Measurements from ENCODE around the gene WAPL. TPM values are rescaled to one million over a fixed set of nuclear protein-coding genes. Genes with fewer than 3 reads are reported as not detected.
"Not testable (repeated sequence)": the region's sequence is repeated elsewhere in the genome, so short reads cannot be mapped to it uniquely, and the experiment has no call there.

The WAPL gene
- 23.4 and 26.8 TPM in 2 replicates for total RNA-seq (2014; rRNA removed; shearing (Covaris generic))

- peak; percentile 86 for DNase-seq (ENCODE audit: low read depth)
These were observed at the start of gene WAPL for GRCh38 chr10:86521678-86522509. Gene WAPL (minus strand): TSS chr10:86521792. CDS start chr10:86518069, 3,723 bp downstream.

- DNase-seq (ENCODE audit: low read depth) = no peak
These were observed 47.7 kb upstream of the WAPL start for GRCh38 chr10:86569335-86569734.

- not testable (repeated sequence) for DNase-seq (ENCODE audit: low read depth)
These were observed 44.9 kb upstream of the WAPL start for GRCh38 chr10:86566518-86566917.

GRCh38 chr10:86563338-86563737 is 41.7 kb upstream of the WAPL start:
- DNase-seq (ENCODE audit: low read depth) = not testable (repeated sequence)

GRCh38 chr10:86558695-86559094 is 37.1 kb upstream of the WAPL start:
- peak; percentile 15 for DNase-seq (ENCODE audit: low read depth)

GRCh38 chr10:86556933-86557649 is 35.5 kb upstream of the WAPL start:
- no peak for DNase-seq (ENCODE audit: low read depth)

GRCh38 chr10:86556532-86556931 is 34.9 kb upstream of the WAPL start:
- no peak for DNase-seq (ENCODE audit: low read depth)

GRCh38 chr10:86553639-86554038 is 32.0 kb upstream of the WAPL start:
- DNase-seq (ENCODE audit: low read depth) = no peak

- DNase-seq (ENCODE audit: low read depth) = no peak
These were observed 31.6 kb upstream of the WAPL start for GRCh38 chr10:86553213-86553612.

GRCh38 chr10:86547296-86547695 is 25.7 kb upstream of the WAPL start:
- no peak for DNase-seq (ENCODE audit: low read depth)

- DNase-seq (ENCODE audit: low read depth) = peak; percentile 22
These were observed 23.5 kb upstream of the WAPL start for GRCh38 chr10:86545101-86545500.

GRCh38 chr10:86540016-86540415 is 18.4 kb upstream of the WAPL start:
- no peak for DNase-seq (ENCODE audit: low read depth)

GRCh38 chr10:86538547-86538946 is 17.0 kb upstream of the WAPL start:
- peak; percentile 16 for DNase-seq (ENCODE audit: low read depth)

GRCh38 chr10:86538040-86538439 is 16.4 kb upstream of the WAPL start:
- not testable (repeated sequence) for DNase-seq (ENCODE audit: low read depth)

GRCh38 chr10:86536294-86536861 is 14.8 kb upstream of the WAPL start:
- DNase-seq (ENCODE audit: low read depth) = no peak

GRCh38 chr10:86535132-86535882 is 13.7 kb upstream of the WAPL start:
- DNase-seq (ENCODE audit: low read depth) = peak; percentile 57

- DNase-seq (ENCODE audit: low read depth) = no peak
These were observed 11.7 kb upstream of the WAPL start for GRCh38 chr10:86533328-86533727.

- DNase-seq (ENCODE audit: low read depth) = not testable (repeated sequence)
These were observed 7.1 kb upstream of the WAPL start for GRCh38 chr10:86528736-86529135.

- no peak for DNase-seq (ENCODE audit: low read depth)
These were observed 5.0 kb upstream of the WAPL start for GRCh38 chr10:86526606-86527005.

- DNase-seq (ENCODE audit: low read depth) = not testable (repeated sequence)
These were observed 4.1 kb upstream of the WAPL start for GRCh38 chr10:86525713-86526112.

GRCh38 chr10:86524225-86524962 is 2.8 kb upstream of the WAPL start:
- no peak for DNase-seq (ENCODE audit: low read depth)

Measured in RPMI7951 (cell line).